MV-4-11 (cell line): Measurements from ENCODE around the gene SLC25A12.

Source experiments
- DNase-seq: peaks from one replicate; lab custom pipeline; 2025; lab: John Stamatoyannopoulos, UW

SLC25A12 gene

DNA sequence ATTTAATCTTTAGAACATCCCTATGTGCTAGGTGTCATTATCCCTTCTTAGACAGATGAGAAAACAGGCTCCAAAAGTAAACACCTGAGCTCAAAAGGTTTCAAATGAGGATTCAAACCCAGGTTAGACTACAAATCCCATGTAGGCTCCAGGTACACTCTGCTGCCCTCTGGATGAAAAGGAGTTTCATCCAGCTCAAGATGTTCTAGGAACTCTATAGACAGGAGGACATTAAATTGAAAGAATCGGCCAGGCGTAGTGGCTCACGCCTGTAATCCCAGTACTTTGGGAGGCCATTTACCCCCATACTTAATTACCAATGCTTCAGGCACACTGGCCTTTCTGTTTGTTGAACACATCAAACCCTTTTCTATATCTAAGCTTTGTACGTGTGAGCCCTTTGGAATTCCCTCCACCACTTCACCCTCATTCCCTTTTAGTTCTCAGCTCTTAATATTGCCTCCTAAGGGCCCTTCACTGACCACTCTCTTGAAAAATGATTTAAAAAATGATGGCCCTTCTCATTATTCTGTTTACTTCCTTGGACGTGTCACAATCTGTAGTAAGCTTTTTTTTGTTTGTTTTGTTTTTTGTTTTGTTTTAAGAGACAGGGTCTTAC is 10.7 kb downstream of the SLC25A12 start:
- DNase-seq = no peak

DNA sequence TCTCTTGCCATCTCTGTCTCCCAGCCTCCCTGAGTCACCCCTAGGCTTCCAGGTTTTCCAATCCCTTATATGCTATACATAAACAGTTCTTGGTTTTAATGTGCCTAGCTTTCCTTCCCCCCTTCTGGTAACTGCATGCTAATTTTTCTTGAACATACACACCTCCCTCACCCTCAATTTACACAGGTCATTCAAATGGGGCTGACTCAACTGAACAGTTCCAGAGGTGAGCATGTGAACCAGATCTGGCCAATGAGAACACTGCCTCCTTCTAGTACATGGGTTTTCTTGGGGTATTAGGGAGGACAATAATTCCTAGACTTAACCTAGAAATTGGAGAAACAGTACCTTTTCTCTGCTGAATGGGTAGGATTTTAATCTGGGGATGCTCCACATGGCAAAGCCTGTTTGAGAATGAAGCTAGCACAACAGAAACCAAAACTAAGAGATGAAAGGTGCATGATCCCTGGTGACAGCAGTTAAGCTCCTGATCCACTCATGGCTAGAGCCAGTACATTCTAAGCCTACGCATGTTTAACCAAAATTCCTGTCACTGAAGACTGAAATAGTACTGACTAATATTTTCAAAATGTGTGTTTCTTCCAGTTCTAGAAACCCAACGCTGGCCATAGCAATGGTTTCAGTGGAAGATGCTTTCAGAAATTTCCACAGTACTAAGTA is 11.8 kb downstream of the SLC25A12 start:
- DNase-seq = no peak

DNA sequence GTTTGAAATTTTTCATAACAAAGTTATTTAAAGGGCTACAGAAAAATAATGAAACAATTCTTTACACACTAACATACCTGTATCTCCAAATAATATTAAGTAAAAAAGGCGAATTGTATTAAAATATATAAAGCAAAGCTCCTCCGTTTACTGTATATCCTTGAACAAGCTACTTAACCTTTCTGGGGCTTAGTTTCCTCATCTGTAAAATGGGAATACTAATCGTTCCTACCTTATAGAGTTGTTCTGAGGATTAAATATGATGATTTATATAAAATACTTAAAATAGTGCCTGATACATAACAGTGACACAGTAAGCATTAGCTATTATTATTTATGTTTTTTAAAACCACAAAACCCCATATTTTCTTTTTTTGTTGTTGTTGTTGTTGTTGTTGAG is 13.3 kb downstream of the SLC25A12 start:
- no peak for DNase-seq

DNA sequence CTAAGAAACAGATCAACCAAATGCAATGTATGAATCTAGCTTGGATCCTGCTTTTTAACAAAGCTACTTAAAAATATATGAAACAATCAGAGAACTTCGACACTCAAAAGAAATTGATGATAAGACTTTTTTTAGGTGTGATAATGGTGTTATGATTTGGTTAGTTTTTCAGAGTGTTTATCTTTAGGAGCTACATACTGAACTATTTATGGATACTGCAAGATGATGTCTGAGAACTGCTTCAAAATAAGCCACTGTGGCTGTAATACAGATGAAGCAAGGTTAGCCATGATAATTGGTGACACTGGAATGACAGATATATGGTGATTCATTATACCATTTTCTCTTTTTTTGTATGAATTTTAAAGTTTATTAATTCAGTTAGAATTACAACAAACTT is 14.2 kb downstream of the SLC25A12 start:
- no peak for DNase-seq

DNA sequence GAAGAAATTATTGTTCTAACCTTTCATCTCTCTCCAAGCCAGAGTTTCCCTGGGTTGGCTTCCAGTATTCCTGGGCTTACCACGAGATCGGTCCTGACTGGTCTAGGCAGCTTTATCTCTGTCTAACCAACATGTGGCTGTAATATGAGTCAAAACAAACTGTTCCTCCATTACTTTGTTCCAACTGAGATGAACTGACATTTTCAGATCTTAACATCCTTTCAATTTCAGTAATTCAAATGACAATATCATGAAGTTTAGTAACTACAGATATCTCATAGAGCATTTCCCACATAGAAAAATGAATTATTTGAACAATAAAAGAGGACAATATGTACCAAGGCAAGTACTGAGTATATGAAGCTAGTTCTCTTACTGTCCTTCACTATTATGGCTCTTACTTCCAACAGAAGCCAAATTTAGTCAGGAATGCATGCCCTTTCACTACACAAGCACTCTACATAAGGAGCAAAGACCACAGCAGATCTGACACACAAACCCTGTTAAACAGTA is 15.5 kb downstream of the SLC25A12 start:
- DNase-seq = no peak

DNA sequence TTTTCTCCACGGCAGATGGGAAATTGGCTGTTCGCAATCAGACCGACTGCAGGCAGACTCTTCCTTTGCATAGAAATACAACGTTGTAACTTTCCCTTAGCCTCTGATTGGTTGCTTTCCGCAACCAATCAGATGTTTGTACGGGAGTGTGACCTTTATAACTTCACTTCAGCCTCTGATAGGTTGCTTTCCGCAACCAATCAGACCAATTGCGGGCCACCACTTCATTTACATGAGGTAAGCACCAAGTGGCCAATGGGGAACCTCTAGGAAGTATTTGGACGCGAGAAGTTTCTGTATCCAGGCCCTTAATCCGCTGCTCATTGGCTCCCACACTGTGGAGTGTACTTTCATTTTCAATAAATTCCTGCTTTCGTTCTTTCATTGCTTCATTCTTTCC is 19.1 kb downstream of the SLC25A12 start:
- no peak for DNase-seq

DNA sequence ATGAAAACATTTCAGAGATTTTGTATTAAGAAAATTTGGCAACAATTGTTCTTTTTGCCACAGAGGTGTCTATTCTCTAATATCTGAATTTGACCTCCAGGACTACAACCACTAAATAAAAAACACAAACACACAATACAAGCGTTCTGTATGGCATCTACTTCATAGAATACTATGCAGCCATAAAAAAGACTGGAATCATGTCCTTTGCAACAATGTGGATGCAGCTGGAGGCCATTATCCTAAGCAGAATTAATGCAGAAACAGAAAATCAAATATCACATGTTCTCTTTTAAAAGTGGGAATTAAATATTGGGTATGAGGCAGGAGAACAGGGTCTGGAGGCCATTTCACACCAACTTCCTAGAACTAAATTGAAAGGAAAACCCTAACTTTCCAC is 19.5 kb downstream of the SLC25A12 start:
- DNase-seq = no peak

DNA sequence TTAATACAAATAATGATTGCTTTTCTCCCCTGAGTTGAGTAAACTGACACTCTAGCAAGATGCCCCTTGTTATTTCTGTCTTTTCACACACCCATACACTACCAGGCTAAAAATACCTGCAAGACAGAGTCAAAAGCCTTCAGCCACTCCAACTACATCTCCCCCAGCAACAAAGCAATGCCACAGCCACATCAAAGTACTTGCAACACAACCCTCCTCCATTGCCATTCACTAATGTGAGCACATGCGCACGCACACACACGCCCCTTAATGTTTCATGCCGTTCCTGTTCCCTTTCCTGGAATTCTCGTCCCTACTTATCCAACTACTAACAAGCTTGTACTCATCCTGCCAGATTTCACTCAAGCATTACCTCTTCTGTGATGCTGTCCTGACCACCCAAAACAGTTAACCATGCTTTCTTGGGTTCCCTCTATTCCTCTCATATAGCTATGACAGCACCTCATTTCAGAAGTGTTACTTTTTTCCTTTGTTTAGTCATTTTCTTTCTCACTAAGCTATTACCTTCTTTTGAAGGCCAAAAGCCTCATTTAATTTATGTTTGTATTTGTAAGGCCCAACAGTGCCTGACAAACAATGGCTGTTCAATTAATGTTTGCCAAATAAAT is 29.6 kb downstream of the SLC25A12 start:
- DNase-seq = no peak

DNA sequence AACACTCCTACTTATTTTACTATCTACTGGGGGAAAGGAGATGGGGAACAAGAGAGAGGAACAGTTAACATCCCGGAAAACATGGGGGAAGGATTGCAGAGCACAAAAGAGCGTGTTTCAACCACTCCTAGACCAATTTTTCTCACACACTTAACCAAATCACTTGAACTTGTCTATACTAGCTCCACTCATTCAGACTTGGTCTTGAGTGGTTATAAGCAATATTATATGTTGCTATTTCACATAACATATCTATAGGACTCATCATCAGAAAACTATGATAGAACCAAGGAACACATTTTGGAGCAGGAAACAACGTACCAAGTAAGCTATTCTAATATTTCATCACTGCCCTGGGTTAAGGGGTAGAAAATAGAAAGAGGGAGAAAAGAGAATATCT is 31.5 kb downstream of the SLC25A12 start:
- DNase-seq = no peak

DNA sequence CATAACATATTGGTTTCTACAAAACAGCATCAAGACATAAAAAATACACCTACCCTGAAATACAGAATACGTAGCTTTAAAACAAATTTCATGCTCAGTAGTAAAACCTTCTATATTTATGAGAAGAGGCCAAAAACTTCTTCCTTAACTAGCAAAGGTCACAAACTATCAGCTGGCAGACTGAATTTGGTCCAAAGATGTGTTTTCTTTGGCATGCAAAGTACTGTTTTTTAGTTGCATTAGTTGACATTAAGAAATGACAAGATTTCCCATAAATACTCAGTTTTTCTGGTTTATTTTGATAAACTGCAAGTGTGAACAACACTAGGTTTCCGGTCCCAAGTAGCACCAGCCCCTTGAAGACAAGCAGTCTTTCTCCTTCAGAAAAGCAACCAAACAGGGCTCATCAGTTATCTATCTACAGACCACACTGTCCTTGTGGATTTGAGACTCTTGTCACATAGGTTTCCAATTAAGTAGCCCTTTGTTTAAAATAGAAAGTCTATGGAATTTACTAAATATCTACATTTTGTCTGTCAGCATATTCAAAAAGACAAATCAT is 35.6 kb downstream of the SLC25A12 start:
- no peak for DNase-seq

DNA sequence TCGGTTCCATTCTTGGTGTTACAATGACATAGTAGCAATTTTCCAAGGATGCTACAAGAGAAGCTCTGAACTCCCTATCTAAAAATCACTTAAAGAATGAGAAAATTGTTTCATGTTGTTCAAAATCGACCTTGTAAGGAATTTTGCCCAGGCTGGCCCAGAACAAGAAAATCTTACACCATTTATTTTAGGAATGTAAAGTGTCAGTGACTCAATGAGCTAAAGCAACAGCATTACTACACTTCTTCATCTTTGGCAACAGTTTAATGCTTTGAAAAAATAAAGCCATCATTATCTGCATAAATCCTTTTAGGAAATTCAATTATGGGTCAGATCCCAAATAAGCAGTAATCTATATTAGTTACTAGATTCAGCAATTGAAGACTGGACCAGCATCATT is 38.6 kb downstream of the SLC25A12 start:
- DNase-seq = no peak

DNA sequence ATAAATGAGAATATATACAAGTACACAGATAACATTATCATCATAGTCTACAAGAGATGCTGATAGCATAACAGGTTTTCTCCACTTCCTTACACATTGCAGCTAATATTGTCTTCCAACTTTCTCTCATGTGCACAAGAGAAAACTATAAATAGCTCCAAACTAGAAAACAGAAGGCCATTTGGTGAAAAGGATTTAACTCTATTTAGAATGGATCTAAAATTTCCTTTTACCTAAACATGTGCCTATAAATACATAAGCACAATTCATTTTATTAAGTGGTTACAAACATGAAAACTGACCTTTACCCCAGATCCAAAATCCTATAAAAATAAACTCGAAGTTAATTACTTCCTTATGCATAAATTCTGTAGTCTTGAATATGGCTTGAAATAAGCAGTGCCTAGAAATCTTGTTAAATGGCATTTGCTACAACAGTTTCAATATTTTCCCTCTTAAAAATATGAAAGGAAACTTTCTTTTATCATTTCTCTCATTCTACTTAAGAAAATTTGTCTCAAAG is 41.6 kb downstream of the SLC25A12 start:
- no peak for DNase-seq

DNA sequence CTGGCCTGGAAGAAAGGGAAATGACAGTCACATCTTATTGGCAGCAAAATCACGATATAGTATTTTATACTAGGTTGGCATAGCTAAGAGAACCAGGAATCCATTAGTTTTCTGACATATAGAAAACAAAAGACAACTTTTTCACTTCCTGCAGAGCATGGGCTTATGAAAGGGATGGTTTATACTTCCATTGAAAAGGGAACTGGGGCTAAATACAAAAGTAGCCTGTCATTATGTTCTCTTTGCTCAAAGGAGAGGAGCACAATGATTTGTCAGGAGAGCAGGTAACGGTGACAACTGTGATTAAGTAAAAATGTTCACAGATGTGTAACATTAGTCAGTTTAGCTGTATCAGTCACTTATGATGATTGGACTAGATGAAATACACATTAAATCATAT is 46.4 kb downstream of the SLC25A12 start:
- DNase-seq = peak; percentile 66

DNA sequence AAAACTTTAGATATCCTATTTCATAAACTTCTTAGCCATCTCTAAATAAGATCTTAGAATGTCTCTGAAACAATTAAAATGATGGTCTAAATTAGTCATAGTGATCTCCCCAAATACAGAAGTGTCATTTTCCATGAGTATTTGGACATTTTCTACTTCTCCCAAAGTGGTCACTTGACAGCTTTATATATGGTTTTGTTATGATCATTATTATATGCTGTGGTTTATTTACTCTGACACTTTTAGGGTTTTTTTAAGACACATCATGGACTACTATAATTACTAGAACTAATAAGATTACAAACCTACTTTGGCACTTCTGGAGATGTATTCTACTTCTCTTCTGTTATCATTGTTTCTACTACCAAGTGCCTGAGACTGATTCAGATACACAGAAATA is 47.1 kb downstream of the SLC25A12 start:
- peak; percentile 62 for DNase-seq

DNA sequence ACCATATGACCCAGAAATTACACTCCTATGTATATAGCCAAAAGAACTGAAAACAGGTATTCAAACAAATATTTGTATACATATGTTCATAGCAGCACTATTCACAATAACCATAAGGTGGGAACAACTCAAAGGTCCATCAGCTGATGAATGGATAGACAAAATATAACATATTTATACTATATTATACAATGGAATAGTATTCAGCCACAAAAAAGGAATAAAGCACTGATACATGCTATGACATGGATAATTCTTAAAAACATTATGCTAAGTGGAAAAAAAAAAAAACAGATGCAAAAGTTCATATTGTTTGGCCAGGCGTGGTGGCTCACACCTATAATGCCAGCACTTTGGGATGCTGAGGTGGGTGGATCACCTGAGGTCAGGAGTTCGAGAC is 52.0 kb downstream of the SLC25A12 start:
- DNase-seq = no peak

DNA sequence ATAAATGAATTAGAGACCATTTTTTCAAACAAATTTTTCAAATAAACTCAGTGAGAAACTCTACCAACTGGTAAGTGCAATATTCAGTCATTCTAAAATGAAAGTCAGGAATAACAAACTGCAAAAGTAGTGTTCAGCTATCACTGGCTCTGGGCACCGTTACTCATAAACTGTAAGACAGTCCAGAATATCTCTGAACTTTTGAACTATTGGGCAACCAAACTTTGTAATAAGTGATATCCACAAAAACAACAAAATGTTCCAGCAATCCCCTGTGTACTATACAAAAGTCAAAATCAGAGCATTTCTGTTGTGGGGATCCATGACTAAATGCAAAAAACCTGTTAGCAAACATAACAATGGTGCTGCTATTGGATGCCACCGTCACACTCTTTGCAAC is 56.3 kb downstream of the SLC25A12 start:
- peak; percentile 36 for DNase-seq

DNA sequence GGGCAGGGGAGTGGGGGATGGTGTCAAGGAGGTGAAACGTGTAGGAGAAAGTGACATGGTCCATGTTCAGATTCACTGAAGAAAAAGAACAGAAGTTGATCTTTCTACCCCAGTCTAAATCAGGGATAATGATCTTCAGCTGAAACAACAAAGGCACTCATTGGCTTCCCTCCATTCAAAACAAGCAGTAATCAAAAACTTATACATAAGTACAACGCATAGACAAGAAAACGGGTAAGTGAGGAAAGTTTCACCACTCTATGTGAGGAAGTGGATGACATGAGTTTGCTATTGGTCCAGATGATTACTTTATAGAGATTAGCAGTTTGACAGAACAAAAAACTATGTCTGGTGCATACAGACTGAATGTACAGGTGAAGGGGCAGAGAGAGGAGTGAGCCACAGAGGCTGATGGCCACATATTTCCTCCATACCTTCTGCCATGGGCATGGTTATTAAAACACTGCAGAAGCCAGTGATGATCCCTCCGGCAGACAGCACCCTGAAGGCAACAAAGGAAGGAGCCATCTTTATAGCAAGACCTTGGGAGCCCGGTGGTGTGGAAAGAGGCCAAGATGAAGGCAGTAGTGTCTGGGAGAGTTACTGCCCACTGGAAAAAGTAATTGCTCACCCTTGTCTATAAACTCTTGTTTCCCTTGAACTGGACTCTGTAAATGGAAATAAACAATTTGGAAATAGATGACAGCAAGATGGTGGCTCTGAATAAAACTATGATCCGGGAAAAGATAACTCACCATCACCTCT is 57.7 kb downstream of the SLC25A12 start:
- DNase-seq = no peak

DNA sequence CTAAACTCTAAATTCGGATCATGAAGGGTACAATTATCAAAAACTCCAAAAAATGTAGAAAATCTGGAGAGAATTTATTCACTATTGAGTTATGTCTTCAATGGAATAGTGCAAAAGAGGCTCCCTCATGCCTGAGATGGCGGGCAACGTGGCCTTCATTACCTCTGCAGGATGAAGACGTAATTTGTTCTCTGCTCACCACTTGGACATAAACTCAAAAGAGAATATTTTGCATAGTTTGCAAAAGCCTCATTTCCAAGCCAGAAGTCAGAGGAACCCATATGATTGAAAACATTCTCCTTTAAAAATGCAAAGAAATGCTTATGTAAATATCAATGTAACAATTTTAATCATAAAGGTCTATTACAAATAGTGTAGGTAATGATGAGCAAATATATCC is 58.7 kb downstream of the SLC25A12 start:
- no peak for DNase-seq

DNA sequence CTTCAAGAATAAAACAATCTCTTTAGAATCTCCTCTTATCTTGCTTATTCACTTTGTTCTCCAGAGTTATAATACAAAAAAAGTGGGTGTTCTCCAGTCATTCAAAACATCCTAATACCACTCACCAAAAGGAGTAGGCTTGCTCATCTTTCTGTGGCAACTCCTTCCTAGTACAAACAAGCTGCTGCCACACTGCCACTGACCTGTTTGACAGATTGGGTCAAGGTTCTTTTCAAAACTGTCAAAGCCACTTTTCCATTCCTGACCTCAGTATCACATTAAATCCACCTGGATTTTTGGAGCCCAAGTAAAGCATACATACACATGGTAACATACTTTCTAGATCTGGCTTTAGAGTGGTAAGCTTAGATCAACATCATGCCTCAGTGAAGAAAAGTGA is 59.8 kb downstream of the SLC25A12 start:
- no peak for DNase-seq

DNA sequence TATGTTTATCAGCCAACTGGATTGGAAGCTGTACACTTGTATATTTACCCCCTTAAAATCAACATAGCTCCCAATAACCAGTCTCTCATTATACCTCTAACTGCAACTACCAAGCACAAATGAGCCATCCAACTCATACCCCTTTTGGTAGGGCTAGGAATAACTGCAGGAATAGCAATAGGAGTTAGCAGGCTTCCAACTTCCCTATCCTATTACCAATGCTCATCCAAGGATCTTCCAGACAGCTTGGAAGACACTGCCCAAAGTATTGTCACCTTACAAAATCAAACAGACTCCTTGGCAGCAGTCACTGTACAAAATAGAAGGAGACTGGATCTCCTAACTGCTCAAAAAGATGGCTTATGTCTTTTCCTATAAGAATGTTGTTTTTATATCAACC is 61.6 kb downstream of the SLC25A12 start:
- DNase-seq = no peak

DNA sequence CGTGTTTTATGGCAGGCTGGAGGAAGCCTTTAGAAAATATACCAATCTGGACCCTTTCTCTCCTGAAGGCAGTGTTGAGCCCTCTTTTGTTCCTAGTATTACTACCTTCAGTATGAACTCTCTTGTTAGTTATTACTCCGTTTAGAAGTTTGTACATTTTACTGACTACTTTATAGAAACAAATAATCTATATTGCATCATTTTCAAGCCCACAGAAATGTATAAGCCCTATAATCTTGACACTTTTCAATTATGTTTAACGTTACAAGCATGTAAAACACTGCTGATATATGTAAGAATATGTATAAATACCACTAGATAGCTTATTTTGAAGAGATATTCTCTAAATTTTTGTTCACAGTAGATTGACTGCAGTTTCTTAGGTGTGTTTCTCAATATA is 64.0 kb downstream of the SLC25A12 start:
- DNase-seq = no peak

DNA sequence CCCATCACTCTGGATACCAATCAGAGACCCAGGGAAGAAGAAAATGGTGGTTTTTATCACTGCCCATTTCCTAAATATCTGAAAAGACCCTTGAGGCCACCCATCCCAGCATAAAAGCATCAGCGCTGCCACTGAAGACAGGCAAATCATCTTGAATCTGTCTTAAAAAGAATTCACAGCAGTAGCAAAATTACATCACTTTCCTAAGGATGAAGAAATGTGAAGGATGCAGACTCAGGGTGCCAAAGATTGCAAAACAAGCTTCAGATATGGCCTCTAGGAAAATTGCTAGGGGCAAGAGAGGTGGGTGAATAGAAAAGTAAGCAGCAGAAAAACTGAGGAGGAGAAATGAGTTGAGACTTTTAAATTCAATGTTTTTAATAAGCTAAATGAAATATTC is 70.0 kb downstream of the SLC25A12 start:
- peak; percentile 46 for DNase-seq
